ENCODE data around the gene FCN3.

DNA sequence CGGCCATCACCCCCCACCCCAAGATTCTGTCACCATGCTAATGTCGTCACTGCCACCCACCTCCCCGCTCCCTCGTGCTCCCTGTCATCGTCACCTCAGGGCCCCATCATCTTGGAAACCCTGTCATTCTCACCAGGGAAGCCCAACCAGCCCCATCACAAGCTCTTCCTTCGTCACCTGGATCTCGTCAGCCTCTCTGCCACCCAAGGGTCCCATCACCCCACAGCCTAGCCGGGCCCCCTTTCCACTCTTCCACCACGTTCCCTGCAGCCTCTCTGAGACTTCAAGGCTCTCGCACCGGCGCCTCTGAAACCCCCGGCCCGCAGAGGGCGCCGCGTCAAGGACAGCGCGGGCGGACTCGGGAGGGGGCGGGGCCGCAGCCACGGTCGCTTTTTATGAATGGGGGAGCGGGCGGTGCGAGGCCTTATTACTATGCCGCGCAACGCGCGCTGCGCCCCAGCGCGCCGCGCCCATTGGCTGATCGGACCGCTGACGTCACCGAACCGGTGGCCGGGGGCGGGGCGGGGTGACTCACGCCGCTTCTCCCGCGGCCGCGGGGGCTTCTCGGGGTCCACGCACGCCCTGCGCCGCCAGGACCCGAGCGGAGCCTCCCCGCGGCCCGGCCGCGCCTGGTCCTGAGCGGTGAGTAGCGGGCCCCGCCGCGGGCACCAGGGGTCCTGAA, 17.6 kb upstream of the FCN3 start, which contains the start of gene GPR3:
- TF ChIP-seq POLR2AphosphoS5 (IDR thresholded peaks at IDR 0.05; ENCODE audit: low read depth, low read length) (peak; percentile 65; the same call in 1 of the 2 replicates), REST (IDR thresholded peaks at IDR 0.05; ENCODE audit: insufficient read depth in 1 of 2, low read depth in 2 of 2, low read length in 2 of 2) (0 out of 4 replicates have a peak, but pooled peaks of 1 of the 2 experiments have one; percentile 5), SIN3A (IDR thresholded peaks at IDR 0.05; ENCODE audit: borderline replicate concordance, insufficient read depth, low read length) (0 out of 2 replicates have a peak, but pooled peaks have one; percentile 18), TAF1 (IDR thresholded peaks at IDR 0.05; ENCODE audit: borderline replicate concordance, insufficient read depth, low read length) (peak; percentile 49; the same call in 1 of the 2 replicates), FOXP2 (optimal IDR thresholded peaks at IDR 0.05; ENCODE audit: borderline replicate concordance, extremely low read depth, extremely low read length, insufficient read depth) (no peak)

All from PFSK-1 (cell line).